D341Med (cell line): Measurements from ENCODE around the gene C12orf56.
"Not testable (repeated sequence)": the region's sequence is repeated elsewhere in the genome, so short reads cannot be mapped to it uniquely, and the experiment has no call there.

Experiments used
- DNase-seq: peaks from one replicate; pipeline ENCODE4 v3.0.0; 2012; ENCODE audit warnings: low spot score

C12orf56 gene

DNA sequence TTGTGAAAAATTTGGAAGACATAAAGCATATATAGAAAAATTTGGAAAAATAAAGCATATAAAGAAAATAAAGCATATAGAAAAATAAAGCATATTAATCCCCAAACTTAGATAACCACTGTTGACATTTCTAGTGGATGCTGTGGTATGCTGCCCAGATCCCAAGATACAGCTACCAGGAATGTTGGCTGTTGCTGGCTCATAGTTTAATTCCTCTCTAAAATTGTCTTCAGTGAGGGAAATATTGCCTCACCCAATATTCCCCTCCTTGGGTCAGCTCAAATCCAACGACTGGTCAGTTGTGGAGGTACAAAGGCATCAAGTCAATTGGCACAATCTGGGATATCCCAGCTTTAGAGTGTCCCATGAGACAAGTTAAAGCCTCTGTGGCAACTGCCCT is 158.4 kb downstream of the C12orf56 start:
- DNase-seq, result no peak

- DNase-seq, result no peak
These were observed 160.8 kb downstream of the C12orf56 start for GRCh38 chr12:64229796-64230195.

DNA sequence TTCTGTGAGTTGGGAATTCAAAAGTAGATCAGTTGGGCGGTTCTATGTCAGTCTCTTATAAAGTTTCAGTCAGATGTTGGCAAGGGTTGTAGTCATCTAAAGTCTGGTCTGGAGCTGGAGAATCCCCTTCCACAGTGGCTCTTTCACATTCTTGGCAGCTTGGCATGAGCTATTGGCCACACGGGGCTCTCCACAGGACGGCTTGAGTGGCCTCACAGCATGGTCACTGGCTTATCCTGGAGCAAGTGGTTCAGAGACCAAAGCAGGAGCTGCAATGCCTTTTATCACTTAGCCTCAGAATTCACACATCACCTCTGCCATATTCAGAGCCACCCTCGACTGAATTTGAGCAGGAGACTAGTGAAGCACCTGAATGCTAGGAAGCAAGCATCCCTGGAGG is 161.3 kb downstream of the C12orf56 start:
- no peak for DNase-seq

DNA sequence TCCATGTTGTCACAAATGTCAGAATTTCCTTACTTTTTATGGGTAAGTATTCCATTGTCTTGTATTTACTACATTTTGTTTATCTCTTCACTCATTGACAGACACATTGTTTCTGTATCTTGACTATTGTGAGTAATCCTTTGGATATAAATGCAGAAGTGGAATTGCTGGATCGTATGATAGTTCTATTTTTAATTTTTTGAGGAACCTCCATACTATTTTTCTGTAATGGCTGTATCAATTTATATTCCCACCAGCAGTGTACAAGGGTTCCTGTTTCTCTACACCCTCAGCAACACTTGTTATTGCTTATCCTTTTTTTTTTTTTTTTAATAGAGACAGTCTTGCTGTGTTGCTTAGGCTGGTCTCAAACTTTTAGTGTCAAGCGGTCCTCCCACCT is 164.9 kb downstream of the C12orf56 start:
- DNase-seq, result no peak

DNA sequence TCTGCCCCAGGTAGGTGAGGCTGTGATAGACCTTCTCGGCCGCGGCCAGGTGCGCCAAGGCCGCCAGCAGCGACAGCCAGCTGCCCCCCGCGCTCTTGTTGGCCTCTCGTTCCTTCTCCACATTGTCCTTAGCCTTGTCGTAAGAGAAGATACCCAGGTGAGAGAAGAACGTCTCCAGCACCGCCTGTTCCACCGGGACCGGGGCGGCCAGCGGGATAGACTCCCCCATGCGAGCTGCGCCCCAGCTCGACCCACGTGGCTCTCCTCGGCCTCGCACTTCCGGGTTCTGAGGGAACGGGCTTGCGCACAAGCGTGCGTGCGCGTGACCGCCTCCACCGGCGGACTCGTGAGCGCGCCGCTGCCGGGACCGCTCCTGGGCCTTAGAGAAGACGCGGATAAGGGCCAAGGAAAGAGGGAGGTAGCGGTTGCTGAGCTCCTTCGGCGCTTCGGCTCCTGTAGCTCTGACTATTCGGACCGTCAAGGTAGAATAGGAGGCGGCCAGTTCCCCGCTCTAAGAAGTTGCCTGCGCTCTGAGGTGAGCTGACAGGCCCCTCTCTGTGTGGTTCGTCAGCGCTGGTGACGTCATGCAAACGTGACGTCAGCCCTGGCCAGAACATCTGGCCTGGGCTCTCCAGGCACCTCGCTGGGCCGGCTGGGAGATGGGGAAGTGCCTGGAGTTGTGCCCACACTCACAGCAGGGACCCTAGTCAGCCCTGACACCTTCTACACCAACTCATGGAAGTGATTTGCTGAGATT is 168.4 kb downstream of the C12orf56 start, which contains the start of gene KICS2:
Gene KICS2 (minus strand): TSS at position 288 of the 757 bp plus-strand sequence. CDS start 59 bp downstream, at position 229.
- DNase-seq, result peak; percentile 97

DNA sequence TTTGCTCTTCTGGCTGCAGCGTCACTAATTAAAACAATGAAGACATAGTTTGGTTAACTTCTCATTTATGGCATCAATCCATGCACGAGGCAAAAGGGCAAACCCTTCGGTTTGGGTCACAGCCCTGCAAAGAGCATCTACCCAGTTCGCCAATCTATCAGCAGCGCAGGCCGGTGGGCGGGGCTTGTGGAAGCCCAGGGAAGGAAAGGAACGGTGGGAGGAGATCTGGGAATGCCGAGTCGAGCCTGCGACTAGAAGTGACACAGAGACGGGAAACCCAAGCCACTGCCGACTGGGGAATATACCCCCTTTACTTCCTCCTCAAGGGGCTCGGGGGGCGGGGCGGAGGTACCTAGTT is 168.9 kb downstream of the C12orf56 start:
- DNase-seq, result peak; percentile 88

DNA sequence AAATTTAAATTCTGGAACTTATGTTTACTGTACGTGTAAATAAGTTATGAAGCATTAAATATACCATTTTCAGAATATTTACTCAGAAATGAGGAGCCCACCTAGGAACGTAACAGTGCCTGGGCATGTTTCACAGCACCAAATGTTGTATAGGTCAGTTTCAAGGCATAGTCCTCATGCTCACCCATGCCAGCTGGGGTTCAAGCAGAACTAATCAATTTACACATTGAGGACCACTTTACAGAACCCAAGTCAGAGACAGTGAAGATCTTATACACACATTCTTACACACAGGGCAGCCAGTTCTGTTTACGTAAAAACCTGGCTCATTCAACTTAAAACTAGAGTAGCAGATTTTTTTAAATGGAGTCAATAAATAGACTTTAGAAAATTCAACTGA is 170.5 kb downstream of the C12orf56 start:
- no peak for DNase-seq

GRCh38 chr12:64219145-64219544 is 171.4 kb downstream of the C12orf56 start:
- no peak for DNase-seq

DNA sequence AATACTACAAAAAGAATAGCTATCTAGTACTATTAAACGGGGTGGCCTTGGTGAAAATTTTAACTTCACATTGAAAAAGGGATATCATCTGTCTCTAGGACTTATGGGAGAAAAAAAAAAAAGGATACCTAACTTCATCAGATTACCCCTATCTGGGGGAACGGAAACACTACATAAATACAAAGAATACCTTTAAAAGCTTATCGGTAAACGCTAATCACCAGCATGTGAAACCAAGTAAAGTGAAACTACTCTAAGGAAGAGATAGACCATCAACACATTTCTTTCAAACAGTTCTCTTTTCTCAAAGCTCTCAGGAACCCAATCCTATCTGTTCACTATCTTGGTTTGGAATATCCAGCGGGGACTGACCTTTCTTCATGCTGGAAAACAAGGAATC is 172.0 kb downstream of the C12orf56 start:
- DNase-seq, result no peak

DNA sequence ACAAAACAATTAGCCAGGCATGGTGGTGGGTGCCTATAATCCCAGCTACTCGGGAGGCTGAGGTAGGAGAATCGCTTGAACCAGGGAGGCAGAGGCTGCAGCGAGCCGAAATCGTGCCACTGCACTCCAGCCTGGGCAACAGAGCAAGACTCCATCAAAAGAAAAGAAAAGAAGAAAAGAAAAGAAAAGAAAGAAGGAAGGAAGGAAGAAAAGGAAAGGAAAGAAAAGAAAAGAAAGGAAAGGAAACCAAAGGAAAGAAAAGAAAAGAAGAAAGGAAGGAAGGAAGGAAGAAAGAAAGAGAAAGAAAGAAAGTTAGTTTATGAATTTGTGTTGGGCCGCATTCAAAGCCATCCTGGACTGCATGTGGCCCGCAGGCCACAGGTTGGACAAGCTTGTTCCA is 172.9 kb downstream of the C12orf56 start:
- not testable (repeated sequence) for DNase-seq

GRCh38 chr12:64216239-64216638 is 174.3 kb downstream of the C12orf56 start:
- DNase-seq, result no peak
